HG02970 (cell line): ENCODE data around the gene SYNGR3.

ENCODE experiments used
- ATAC-seq: cut with Tn5 transposase; IDR thresholded peaks from one replicate; pipeline ENCODE4 v1.9.1; 2021; ENCODE audit warnings: mild to moderate bottlenecking, moderate library complexity, moderate number of reproducible peaks; ENCODE audit not compliant: unreplicated experiment, low FRiP score

SYNGR3 gene

GRCh38 chr16:2038382-2039231, 48.8 kb downstream of the SYNGR3 start:
- ATAC-seq = no peak

GRCh38 chr16:2039274-2040031, 49.7 kb downstream of the SYNGR3 start:
- ATAC-seq = no peak

GRCh38 chr16:2040041-2040786, 50.4 kb downstream of the SYNGR3 start:
- no peak for ATAC-seq

- no peak for ATAC-seq
Measured at GRCh38 chr16:2040787-2041522, 51.2 kb downstream of the SYNGR3 start.

GRCh38 chr16:2042171-2042985, 52.6 kb downstream of the SYNGR3 start:
- ATAC-seq = no peak

- ATAC-seq = no peak
Measured at GRCh38 chr16:2042986-2043666, 53.4 kb downstream of the SYNGR3 start.
